ENCODE data around the gene TPRN.

Gene TPRN

GRCh38 chr9:137225699-137226331, 25.3 kb upstream of the TPRN start:
- DNase-seq (ENCODE audit: low read depth, low spot score), result no peak

- no peak for DNase-seq (ENCODE audit: low read depth, low spot score)
Measured at GRCh38 chr9:137224830-137225694, 24.5 kb upstream of the TPRN start, which contains the start of gene CYSRT1. Gene CYSRT1, plus strand, starts transcription at chr9:137225174. Its CDS starts 448 bp downstream, at chr9:137225622.

- DNase-seq (ENCODE audit: low read depth, low spot score), result peak; percentile 99
Measured at GRCh38 chr9:137223078-137223970, 22.8 kb upstream of the TPRN start.

GRCh38 chr9:137222190-137223077, 21.9 kb upstream of the TPRN start, which contains the start of gene RNF208:
Gene RNF208, minus strand, starts transcription at chr9:137222240. Its CDS starts 1,028 bp downstream, at chr9:137221212.
- DNase-seq (ENCODE audit: low read depth, low spot score), result peak; percentile 43

GRCh38 chr9:137221506-137222111, 21.1 kb upstream of the TPRN start:
- no peak for DNase-seq (ENCODE audit: low read depth, low spot score)

- DNase-seq (ENCODE audit: low read depth, low spot score), result no peak
Measured at GRCh38 chr9:137221095-137221505, 20.6 kb upstream of the TPRN start.

GRCh38 chr9:137220317-137221094, 20.0 kb upstream of the TPRN start:
- no peak for DNase-seq (ENCODE audit: low read depth, low spot score)

- no peak for DNase-seq (ENCODE audit: low read depth, low spot score)
Measured at GRCh38 chr9:137219757-137220316, 19.3 kb upstream of the TPRN start.

- DNase-seq (ENCODE audit: low read depth, low spot score), result peak; percentile 53
Measured at GRCh38 chr9:137218754-137219271, 18.3 kb upstream of the TPRN start.

GRCh38 chr9:137218212-137218753, 17.7 kb upstream of the TPRN start:
- no peak for DNase-seq (ENCODE audit: low read depth, low spot score)

- peak; percentile 16 for DNase-seq (ENCODE audit: low read depth, low spot score)
Measured at GRCh38 chr9:137217276-137218211, 17.0 kb upstream of the TPRN start.

- no peak for DNase-seq (ENCODE audit: low read depth, low spot score)
Measured at GRCh38 chr9:137216188-137216965, 15.8 kb upstream of the TPRN start.

GRCh38 chr9:137215196-137215986, 14.8 kb upstream of the TPRN start:
- no peak for DNase-seq (ENCODE audit: low read depth, low spot score)

GRCh38 chr9:137214620-137215019, 14.1 kb upstream of the TPRN start:
- no peak for DNase-seq (ENCODE audit: low read depth, low spot score)

GRCh38 chr9:137213160-137214060, 12.9 kb upstream of the TPRN start:
- no peak for DNase-seq (ENCODE audit: low read depth, low spot score)

Measured in astrocyte of the hippocampus (primary cell).